Liver (tissue), 9 donors: Measurements from ENCODE around the gene CDH23. TPM values are rescaled to one million over a fixed set of nuclear protein-coding genes. Genes with fewer than 3 reads are reported as not detected.

Source experiments
- DNase-seq: peaks from one replicate; pipeline ENCODE4 v3.0.0-alpha.2; 2017; ENCODE audit warnings: low spot score
- H3K27ac ChIP-seq, 2 donors: one replicate each; pipeline ENCODE4 v1.7.0; 2013; ENCODE audit warnings: inconsistent platforms in 2 of 2, low read length in 2 of 2, control low read depth in 1 of 2, low read depth in 1 of 2, mild to moderate bottlenecking in 1 of 2
- H3K27me3 ChIP-seq, 4 donors: one replicate each; pipeline versions ENCODE4 v1.6.1 to v1.7.0; 2013; ENCODE audit warnings: low read length in 3 of 4, inconsistent platforms in 1 of 4, mild to moderate bottlenecking in 1 of 4, moderate library complexity in 1 of 4; ENCODE audit not compliant: control insufficient read depth in 4 of 4, insufficient read depth in 4 of 4
- H3K36me3 ChIP-seq, 4 donors: one replicate each; pipeline versions ENCODE4 v1.6.1 to v1.7.0; 2013; ENCODE audit warnings: low read length in 3 of 4, mild to moderate bottlenecking in 3 of 4, low read depth in 1 of 4, moderate library complexity in 1 of 4; ENCODE audit not compliant: control insufficient read depth in 4 of 4, insufficient read depth in 3 of 4
- H3K4me1 ChIP-seq, 4 donors: one replicate each; pipeline versions ENCODE4 v1.6.1 to v1.7.0; 2013; ENCODE audit warnings: low read length in 3 of 4, mild to moderate bottlenecking in 3 of 4, moderate library complexity in 1 of 4; ENCODE audit not compliant: control insufficient read depth in 4 of 4, insufficient read depth in 4 of 4
- H3K4me3 ChIP-seq, 3 donors: one replicate each; pipeline versions ENCODE4 v1.6.1 to v1.7.0; 2013; ENCODE audit warnings: low read length in 3 of 3, control low read depth in 1 of 3, low read depth in 1 of 3, mild to moderate bottlenecking in 1 of 3
- H3K9ac ChIP-seq, 2 donors: one replicate each; pipeline ENCODE4 v1.7.0; 2013; ENCODE audit warnings: low read length in 2 of 2, mild to moderate bottlenecking in 2 of 2, moderate library complexity in 2 of 2, control low read depth in 1 of 2, low read depth in 1 of 2
- H3K9me3 ChIP-seq, 4 donors: one replicate each; pipeline versions ENCODE4 v1.6.1 to v1.7.0; 2013; ENCODE audit warnings: low read length in 3 of 4; ENCODE audit not compliant: control insufficient read depth in 4 of 4
- EGR1 ChIP-seq, 2 donors: IDR thresholded peaks; 2 replicates each; pipeline ENCODE4 v1.6.1; 2016 to 2018; ENCODE audit warnings: antibody characterized with exemption in 2 of 2, low read depth in 2 of 2
- FOXA2 ChIP-seq: IDR thresholded peaks from 2 replicates; pipeline ENCODE4 v1.6.1; 2016; ENCODE audit warnings: antibody characterized with exemption
- GABPA ChIP-seq, 2 donors: IDR thresholded peaks in 1 of 2; conservative IDR thresholded peaks in 1 of 2; 2 replicates each; pipeline ENCODE4 v1.6.1; 2016; ENCODE audit warnings: antibody characterized with exemption in 2 of 2, mild to moderate bottlenecking in 1 of 2, moderate library complexity in 1 of 2
- RAD21 ChIP-seq, 2 donors: IDR thresholded peaks; 2 replicates each; pipeline ENCODE4 v1.6.1; 2016; ENCODE audit warnings: antibody characterized with exemption in 2 of 2, mild to moderate bottlenecking in 2 of 2
- RXRA ChIP-seq, 2 donors: IDR thresholded peaks; 2 replicates each; pipeline ENCODE4 v1.6.1; 2017 to 2018; ENCODE audit warnings: antibody characterized with exemption in 2 of 2, mild to moderate bottlenecking in 1 of 2
- TAF1 ChIP-seq: conservative IDR thresholded peaks from 2 replicates; pipeline ENCODE4 v1.6.1; 2016; ENCODE audit warnings: antibody characterized with exemption, mild to moderate bottlenecking
- YY1 ChIP-seq: IDR thresholded peaks from 2 replicates; pipeline ENCODE4 v1.6.1; 2016; ENCODE audit warnings: antibody characterized with exemption, mild to moderate bottlenecking
- ZBTB33 ChIP-seq: IDR thresholded peaks from 2 replicates; pipeline ENCODE4 v1.6.1; 2016; ENCODE audit warnings: antibody characterized with exemption
- WGBS: extraction: QIAGEN DNeasy Blood & Tissue Kit; methylation state at CpG from one replicate; pipeline ENCODE4 v1.1.7; 2013; 5-methylcytosine and 5-hydroxymethylcytosine counted together
- polyA plus RNA-seq, 2 donors: library from polyadenylated mRNA; stranded (reverse) in 1 of 2; unstranded in 1 of 2; fragments of 200-250 nt in 1 of 2; fragments of >200 nt in 1 of 2; fragmentation: Nextera tagmentation in 1 of 2; extraction: Ambion mirVana in 1 of 2; gene quantifications; one replicate each; pipeline versions ENCODE4 v1.2.1 to v1.2.3, GENCODE V29; 2013 to 2015
- total RNA-seq, 2 donors: library from RNA; depleted of rRNA; stranded (reverse); fragments of >200 nt; gene quantifications; one replicate each; pipeline ENCODE4 v1.2.3, GENCODE V29; 2014
- TF ChIP-seq, protein P1 (sequence below): IDR thresholded peaks from 2 replicates; pipeline ENCODE4 v1.6.1; 2016; ENCODE audit warnings: antibody characterized with exemption, mild to moderate bottlenecking
- TF ChIP-seq, protein P2 (sequence below): IDR thresholded peaks from 2 replicates; pipeline ENCODE4 v1.6.1; 2016; ENCODE audit warnings: antibody characterized with exemption
- TF ChIP-seq, protein P3 (sequence below): IDR thresholded peaks from 2 replicates; pipeline ENCODE4 v1.6.1; 2016; ENCODE audit warnings: antibody characterized with exemption
- donor health status: healthy.
- donor health status: healthy.
- donor health status: healthy.
- donor health status: healthy.
- donor health status: healthy.

The CDH23 gene
- total and polyA plus RNA-seq, 4 donors: 1.5 to 4.7 (median 3.4) TPM

GRCh38 chr10:71553432-71553831 is 156.7 kb downstream of the CDH23 start (continued):
- TF ChIP-seq, protein P1, sequence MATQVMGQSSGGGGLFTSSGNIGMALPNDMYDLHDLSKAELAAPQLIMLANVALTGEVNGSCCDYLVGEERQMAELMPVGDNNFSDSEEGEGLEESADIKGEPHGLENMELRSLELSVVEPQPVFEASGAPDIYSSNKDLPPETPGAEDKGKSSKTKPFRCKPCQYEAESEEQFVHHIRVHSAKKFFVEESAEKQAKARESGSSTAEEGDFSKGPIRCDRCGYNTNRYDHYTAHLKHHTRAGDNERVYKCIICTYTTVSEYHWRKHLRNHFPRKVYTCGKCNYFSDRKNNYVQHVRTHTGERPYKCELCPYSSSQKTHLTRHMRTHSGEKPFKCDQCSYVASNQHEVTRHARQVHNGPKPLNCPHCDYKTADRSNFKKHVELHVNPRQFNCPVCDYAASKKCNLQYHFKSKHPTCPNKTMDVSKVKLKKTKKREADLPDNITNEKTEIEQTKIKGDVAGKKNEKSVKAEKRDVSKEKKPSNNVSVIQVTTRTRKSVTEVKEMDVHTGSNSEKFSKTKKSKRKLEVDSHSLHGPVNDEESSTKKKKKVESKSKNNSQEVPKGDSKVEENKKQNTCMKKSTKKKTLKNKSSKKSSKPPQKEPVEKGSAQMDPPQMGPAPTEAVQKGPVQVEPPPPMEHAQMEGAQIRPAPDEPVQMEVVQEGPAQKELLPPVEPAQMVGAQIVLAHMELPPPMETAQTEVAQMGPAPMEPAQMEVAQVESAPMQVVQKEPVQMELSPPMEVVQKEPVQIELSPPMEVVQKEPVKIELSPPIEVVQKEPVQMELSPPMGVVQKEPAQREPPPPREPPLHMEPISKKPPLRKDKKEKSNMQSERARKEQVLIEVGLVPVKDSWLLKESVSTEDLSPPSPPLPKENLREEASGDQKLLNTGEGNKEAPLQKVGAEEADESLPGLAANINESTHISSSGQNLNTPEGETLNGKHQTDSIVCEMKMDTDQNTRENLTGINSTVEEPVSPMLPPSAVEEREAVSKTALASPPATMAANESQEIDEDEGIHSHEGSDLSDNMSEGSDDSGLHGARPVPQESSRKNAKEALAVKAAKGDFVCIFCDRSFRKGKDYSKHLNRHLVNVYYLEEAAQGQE: no peak

- Histone ChIP-seq H3K4me1 (peaks cover 0 to 5% (median 0%) of the 10 kb centered on the region in 4 donors), H3K36me3 (no peaks in the 10 kb centered on the region), H3K27me3 (no peaks in the 10 kb centered on the region), H3K4me3 (no peak overlapping the region), H3K27ac (no peak overlapping the region), H3K9me3 (no peaks in the 10 kb centered on the region), H3K9ac (no peak overlapping the region)
- DNase-seq: no peak
- TF ChIP-seq RAD21 (IDR thresholded peaks at IDR 0.05): no peak
- no peak for TF ChIP-seq RXRA (IDR thresholded peaks at IDR 0.05)
- TF ChIP-seq GABPA (IDR thresholded peaks at IDR 0.05 in 1 of 2, conservative IDR thresholded peaks at IDR 0.05 in 1 of 2): no peak
- WGBS: 49% methylated on average over 2 of the region's 2 CpGs
These were observed 158.0 kb downstream of the CDH23 start for GRCh38 chr10:71554671-71555070.

DNA sequence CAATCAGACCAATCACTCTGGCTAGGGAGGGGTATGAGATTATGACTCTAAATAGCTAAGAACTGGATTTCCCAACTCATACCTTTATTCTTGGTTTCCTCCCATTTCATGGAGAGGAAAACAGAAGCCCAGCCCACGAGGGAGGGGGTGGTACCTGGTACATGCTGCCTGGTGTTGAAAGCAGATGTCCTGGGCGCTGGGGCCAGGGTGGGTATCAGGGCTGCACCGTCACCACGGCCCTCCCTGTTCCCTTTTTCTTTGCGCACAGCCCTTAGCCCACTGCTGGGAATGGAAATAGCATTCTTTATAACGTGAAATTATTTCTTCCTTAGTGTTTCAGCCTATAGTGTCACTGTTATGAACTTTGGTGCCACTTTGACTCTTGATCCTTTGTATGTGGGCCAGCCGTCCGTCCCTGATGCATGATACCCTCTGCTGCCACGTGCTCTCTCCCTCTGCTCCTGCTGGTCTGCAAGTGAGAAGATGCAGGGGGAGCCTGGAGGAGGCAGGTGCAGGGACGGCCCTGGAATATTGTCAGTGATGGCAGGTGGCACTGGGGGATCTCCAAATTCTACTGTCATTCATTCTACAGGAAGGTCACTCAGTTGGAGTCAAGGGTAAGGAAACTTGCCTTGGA is 158.5 kb downstream of the CDH23 start:
- H3K27me3 ChIP-seq: no peaks in the 10 kb centered on the region
- TF ChIP-seq, protein P2, sequence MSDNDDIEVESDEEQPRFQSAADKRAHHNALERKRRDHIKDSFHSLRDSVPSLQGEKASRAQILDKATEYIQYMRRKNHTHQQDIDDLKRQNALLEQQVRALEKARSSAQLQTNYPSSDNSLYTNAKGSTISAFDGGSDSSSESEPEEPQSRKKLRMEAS: no peak
- TF ChIP-seq RAD21 (IDR thresholded peaks at IDR 0.05) (no peak), YY1 (no peak), EGR1 (IDR thresholded peaks at IDR 0.05; ENCODE audit: low read depth in 2 of 2) (no peak), TAF1 (no peak), ZBTB33 (no peak), FOXA2 (no peak)
- TF ChIP-seq, protein P3, sequence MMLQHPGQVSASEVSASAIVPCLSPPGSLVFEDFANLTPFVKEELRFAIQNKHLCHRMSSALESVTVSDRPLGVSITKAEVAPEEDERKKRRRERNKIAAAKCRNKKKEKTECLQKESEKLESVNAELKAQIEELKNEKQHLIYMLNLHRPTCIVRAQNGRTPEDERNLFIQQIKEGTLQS: no peak
- no peaks in the 10 kb centered on the region for H3K36me3 ChIP-seq
- peaks cover 0 to 5% (median 0%) of the 10 kb centered on the region in 4 donors for H3K4me1 ChIP-seq
- no peaks in the 10 kb centered on the region for H3K9me3 ChIP-seq
- WGBS: 75% methylated on average over 10 of the region's 10 CpGs
- no peak overlapping the region for H3K27ac ChIP-seq
- no peak overlapping the region for H3K9ac ChIP-seq
- no peak for DNase-seq
- H3K4me3 ChIP-seq: no peak overlapping the region
